Limb (tissue), 2 donors: Measurements from ENCODE around the gene PXDN.
A peak's percentile ranks its signal among the peaks of the same experiment; 100 is the strongest.

Source experiments
- DNase-seq, 2 donors: peaks; one replicate each; pipeline ENCODE4 v3.0.0-alpha.2; 2016; ENCODE audit errors: extremely low spot score in 2 of 2

Gene PXDN

DNA sequence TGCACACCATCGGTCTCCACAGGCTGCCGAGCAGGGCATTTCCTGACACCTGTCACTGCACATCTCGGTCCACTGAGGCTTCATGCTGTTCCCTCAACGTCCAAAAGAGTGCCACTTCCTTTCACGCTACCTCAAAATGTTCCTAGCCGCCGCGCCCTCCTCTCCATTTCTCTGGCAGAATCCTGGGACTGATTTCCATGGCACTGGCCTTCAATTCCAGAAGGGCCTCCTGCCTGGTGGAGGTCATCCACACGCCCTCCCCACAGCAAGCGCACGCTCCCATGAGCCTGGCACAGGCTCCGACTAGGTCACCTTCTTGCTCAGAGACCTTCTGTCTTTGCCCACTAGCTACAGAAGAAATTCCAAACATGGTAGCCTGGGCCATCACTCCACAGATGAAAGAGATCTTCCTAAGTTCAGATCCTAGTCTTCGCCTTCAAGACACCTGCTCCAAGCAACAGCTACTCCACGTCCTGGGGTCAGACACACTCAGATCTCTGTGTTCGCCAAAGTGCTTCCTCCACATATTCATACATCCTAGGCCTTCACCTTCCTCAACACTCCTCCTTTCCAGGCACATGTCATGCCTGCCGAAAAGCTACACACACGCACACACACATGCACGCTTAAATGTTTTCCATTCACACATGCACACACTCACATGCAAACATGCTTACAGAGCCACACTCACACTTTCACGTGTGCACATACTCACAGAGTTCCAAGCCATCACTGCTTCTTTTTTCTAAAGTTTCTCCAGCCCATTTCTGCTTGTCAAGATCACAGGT lies 94.0 kb downstream of the PXDN start:
- no peak for DNase-seq

DNA sequence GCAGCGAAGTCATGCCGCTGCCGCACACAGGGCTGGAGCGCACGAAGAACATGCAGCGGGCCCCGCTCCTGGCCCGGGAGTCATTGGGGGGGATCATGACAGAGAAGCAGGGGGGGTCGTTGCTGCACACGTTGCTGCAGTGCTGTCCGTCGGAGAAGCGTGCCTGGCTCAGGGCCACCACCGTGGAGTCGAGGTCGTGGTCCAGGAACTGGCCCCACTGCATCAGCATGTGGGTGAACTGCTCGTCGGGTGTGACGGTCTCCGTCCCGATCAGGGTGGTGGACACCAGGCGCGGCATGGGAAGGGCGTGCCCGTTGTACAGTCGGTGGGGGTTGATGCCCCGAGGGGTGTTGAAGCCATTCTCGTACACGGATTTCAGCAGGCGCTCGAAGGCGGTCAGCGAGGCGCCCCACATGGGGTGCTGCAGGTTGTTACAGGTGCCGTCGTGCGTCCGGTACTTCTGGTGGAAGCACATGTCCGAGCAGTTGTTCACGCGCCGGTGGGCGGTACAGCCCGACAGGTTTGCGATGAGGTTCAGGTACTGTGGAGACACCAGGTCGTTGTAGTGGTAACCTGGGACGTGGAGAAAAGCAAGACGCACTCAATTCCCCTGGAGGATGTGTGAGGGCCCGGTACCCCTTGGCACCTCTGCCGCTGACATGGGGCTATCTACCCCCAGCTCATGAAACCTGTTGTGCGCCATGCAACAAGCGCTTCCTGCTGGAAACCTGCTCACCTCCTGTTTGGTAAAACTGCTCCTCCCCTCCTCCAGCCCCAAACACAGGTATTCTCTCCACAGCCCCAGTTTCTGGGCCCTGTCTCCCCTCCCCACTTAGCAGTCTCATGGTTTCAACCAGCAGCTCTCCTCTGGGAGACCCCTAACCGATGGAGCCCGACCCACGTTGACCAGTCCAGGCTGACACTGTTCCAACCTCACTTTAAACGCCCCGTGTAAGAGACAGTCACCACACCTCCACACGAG lies 94.9 kb downstream of the PXDN start:
- no peak for DNase-seq

DNA sequence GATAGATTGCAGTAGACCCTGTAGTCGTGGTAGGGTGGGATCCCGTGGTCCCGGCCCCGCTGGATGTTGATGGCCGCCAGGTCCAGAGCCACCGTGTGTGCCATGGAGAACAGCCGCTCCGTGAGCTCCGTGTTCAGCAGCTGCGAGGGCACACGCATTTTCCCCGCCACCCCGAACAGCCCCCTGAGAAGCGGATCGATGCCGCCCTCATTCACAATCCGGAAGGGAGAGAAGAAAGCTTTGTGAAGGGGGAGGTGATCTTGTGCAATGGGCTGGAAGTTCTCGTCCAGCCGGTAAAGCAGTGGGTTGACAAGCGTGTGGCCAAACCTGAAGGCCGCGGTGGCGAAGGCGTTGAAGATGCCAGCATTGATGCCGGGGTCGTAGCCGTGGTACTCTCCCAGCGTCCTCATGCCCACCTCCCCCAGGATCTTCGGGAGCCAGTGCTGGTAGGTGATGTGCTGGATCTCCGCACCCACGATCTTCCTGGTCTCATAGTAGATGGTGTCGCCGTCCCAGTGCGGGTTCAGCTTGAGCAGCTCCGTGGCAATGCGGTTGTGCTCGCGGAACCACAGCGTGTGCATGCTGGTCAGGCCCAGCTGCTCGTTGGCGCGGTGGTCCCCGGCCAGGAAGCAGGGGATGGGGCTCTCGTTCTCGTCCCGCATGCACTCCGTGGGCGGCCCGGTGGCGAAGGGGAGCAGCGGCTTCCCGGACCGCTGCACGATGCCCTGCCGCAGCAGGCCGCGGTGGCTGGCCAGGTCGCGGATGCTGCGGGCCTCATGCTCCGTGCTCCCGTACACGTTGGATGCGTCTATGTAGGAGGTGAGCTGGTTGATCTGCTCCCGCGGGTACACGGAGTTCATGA lies 95.8 kb downstream of the PXDN start:
- DNase-seq, result no peak

DNA sequence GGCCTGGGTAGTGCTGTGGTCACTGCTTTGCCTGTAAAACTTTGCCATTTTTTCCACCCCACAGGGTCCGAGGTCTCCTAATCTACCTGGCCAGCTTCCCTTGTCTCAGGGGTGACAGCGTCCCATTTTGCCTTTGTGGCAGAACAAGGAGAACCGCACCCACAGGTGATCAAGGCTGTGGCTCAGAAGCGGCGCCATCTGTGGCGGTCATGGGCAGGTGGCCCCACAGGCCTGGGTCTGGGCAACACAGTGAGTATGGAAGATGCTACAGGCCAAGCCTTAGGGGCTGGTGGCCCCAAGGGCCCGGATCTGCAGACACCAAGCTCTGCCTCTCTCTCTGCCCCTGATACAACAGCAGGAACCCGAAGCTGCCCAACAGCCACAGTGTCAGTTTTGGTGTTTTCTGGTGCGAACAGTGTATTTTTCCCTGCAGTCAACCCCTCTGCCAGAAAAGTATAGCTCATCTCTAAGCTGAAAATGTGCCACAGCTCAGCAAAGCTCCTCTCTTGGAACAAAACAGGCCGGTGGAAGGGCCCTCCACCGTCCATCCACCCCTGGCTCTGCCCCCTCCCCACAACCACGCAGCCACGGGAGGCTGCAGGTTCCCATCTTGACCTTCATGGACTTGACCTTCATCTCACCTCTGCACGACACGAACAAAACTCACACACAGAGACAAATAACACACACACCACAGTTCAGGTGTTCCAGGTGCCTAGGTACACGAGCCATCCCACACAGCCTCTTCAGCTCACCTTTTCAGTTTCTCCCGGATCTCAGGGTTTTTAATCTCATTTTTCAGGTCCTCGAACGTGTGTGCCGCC lies 96.7 kb downstream of the PXDN start:
- no peak for DNase-seq

DNA sequence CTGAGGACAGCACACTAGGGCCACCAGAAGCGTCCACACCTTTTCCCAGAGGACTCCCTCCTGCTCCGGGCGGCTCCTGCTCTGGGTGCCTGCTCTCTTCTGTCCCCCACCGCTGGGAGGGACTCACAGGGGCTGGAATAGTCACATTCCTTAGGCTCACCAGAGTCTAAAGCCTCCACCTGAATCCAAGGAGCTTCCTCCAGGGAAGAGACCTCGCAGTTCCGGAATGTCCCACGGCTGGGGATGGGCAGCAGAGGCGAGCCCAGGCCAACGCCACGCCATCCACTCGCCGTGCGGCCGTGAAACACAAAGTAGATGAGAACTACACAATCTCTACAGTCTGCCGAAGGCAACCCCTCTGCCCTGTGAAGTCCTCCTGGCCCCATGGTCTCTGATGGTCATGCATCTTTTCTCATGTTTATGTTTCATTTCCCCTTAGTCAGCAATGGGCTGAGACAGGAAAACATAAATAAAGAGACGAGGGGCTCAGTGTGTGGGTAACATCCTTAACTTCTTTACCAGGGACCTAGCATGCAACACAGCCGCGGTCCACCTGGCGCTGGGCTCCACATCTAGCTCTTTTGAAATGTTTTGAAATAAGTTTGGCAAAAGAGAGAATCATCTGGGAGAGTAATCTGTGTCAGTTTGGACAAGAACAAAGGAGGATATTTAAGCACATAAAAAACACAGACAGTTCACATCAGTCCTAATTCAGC lies 98.4 kb downstream of the PXDN start:
- DNase-seq, result peak in 1 of 2 donors; percentile 25

DNA sequence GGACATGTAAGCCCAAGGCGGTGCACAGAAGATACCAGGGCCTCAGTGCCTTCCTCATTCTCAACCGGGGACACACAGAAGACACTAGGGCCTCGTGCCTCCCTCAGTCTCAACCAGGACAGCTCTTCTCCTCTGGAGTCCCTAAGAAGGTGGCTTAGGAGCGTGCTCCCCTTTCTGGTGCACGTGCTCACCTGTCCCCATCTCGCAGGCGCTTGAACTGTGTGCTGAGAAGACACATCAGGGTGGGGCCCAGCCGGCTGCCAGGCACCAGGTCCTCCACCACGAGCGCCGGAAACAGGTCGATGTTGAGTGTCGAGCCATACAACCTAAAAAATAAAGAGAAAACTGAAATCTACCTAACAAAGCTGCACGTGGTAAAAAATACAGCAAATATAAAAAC lies 99.9 kb downstream of the PXDN start:
- peak in 1 of 2 donors; percentile 16 for DNase-seq

DNA sequence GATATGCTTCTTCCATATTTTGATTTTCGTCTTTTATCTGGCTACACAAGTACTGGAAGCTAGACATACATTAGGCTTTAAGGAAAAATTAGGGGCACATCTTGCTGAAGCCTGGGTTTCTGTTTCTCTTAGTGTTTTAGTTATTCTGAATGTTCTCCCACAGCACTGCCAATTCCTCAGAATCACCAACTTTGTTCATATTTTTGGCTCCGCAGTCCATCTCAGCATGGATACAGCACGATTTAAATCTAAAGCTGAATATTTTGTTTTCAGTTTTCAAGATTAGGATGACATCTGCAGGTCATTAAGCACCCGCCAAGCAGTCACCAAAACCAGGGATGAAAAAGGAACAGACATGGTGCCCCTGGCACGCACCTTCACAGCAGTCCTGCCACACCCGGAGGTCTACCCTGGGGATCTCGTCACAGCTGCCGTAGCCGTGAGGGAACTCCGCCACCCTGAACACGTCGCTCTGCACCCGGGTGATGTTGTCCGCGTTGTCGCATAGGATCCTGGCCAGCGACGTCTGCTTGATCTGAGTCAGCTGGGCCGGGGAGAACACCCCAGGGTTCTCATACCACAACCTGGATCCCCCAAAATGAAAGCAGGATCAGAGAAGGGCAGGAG lies 101.2 kb downstream of the PXDN start:
- peak in 1 of 2 donors; percentile 19 for DNase-seq

DNA sequence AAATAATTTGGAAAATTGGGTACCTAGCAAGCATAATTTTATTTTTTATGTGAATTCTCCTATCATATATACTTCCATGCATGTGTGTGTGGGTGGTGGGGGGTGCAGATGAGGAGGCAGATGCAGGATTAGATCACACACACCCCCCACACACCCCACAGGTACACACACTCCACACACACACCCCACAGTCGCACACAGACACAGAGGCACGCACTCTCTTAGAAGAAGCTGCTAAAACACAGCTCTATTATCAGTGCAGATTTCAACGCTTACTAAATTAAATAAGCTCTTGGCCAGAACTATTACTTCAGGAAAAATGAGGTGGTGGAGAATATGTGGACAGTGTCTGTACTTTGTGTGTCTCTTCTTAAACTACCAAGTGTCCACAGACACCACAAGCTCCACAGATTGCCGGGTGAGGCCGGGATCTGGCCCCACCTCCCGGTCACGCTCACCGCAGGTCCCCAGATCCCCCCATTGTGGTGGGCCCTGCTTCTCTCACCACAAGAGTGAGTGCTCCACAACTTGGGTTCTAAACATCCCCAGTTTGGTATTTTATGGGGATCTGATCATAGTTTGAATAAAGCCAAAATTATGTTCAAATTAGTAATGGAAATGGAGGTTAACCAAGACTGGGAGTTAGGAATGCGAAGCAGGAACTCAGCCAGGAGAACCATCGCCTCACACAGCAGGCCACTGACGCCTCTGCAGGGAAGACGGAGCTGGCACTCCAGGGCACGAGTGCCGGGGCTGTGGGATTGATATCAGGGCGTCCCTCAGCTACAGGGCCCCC lies 102.1 kb downstream of the PXDN start:
- DNase-seq, result no peak

DNA sequence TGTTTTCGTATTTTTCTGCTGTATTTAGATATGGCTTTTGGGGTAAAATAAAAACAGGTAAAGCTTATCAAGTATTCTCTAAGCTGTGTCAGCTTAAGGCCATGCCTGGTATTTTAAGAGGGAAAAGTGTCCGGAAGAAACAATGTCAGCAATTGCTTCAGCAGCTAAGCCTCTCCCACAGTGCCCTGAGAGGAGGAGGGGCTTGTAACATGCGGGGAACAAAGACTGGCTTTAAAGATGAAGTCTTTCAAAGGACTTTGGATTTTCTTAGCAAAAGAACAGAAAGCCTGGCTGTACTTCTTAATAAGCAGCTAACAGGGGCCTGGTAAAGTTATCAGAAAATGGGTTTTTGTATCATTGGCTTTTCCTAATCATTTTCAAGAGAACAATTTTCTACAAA lies 102.8 kb downstream of the PXDN start:
- DNase-seq, result no peak

DNA sequence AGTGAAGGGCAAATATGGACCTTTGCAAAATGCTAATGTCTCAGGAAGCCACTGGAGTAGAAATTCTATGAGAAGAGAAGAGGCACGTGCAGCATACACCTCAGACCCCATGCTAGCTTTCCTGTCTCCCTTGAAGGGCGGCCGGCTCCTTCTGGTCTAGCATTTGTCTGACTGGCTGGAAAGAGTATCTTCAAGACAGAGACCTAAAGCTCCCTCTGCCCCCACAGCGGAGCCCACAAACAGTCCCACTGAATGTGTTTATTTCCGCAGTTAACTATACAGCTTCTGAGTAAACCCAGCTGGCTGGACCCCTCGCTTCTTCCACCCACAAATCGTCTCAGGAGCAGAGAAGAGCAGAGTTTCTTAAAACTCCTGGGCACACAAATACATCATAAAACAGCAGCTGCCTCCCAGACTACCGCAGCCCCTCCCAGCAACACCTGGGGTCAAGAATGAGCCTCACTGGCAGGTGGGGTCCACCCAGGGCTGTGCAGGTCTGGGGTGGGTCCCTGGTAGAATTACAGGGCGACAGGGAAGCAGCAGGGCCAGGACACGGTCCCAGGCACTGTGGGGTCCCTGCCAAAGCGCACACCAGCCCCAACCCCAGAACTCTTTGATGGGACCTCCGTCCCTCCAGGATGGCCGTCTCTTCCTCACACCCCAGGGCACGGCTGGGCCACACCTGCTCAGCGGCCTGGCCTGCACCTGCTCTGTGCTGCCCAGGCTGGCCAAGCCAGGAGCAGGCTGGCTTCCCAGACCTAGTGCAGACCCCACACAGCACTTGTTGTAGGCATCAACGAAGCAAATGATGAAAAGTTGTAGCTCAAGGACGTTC lies 103.8 kb downstream of the PXDN start:
- DNase-seq, result no peak

DNA sequence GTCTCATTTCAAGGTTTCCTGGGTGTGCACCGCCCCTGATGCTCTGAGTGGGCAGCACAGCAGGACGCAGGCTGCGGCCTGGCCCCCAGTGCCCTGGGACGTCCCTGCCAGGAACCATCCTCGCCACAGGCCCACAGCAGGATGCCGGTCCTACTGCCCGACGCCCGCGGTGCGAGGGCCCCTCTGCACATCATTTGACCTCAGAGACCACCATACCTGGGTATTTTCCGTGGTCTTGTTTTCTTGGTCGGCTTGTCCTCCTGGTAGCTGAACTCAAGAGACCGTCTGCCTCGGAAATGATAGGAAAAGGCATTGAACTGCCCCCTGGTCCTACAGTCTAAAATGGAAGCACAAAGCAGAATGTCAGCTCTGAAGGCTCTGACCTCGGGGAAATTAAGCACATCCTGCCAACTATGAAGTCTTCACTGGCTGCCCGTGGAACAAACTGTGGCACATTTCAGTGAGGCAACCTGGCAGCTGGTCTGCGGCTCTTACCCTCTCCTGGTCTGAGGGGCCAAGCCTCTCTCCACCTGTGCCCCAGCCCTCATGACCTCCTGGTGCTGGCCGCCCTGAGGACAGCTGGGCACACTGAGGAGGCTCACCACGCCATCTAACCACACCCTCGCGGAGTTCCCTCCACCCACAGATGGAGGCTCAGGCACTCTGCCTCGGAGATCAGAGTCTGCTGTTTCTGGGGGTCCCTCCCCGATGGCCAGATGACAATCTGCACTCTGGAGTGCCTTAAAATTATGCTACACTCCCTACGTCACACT lies 105.0 kb downstream of the PXDN start:
- no peak for DNase-seq

DNA sequence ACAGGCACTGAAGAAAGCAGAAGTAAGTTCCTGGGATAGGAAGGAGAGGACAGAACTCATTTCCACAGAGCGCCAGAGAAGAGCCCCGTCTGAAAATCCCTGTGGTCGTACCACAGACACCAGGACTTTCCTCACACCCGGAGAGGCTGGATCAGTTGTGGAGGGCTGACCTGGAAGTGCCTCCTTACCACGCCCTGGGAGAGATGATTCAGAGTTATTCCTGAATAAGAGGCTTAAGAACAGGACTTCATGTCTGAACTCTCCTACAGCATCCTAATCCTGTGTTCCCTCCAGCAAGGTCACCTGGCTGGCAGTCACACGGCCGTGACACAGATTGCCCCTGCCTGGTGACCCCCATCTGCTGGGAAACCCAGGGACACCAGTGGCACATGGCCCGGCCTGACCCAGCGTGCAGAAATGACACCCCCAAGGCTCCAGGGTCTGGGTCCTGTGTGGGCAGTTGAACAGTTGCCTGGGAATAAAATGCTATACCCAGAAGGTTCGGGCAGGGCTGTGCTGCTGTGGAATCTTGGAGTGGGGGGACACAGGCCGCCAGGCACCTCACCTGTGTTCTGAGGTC lies 105.9 kb downstream of the PXDN start:
- no peak for DNase-seq

DNA sequence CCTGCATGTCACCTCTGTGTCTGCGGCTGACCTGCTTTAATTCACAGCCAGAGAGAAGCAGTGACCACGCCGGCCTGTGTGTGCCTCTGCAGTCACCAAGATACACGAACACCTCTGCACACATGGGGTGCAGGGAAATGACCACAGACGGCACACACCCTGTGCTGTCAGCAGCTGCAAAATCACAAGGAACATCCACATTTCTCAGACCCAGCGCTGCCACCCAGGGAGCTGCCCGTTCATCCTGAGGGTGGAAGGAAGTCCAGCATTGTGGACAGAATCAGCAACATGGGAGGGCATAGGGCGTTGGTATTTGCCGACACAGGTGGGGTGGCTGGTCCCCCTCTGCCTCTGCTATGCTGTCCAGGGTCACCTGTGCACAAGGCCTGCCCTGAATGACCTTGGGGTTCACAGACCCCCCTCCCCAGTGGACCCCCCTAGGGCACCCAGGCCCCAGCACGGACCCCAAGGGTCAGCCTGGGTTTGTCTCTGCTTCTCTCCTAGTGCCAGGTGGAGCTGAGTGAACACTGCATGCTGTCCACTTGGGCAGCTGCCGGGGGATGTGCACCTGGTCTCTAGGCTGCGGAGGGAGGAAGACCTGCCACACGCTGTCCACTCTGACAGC lies 107.4 kb downstream of the PXDN start:
- DNase-seq, result no peak

DNA sequence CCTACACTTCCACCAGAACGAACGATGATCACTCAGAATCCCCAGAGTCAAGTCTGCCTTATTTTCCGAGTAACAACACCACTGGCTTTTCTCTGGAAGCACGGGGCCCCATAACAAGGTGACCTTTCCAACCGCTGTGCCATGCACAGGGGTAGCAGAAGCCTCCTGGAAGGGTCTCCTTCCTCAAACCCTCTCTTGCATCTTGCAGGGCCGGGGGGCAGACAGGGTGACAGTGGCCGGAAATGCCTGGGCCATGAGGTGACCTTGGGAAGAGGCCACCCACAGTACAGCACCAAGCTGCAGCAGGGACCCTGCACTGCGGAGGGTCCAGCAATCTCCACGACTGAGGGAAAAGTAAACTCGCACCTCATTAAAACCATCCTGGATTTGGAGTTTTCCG lies 108.5 kb downstream of the PXDN start:
- DNase-seq, result no peak

DNA sequence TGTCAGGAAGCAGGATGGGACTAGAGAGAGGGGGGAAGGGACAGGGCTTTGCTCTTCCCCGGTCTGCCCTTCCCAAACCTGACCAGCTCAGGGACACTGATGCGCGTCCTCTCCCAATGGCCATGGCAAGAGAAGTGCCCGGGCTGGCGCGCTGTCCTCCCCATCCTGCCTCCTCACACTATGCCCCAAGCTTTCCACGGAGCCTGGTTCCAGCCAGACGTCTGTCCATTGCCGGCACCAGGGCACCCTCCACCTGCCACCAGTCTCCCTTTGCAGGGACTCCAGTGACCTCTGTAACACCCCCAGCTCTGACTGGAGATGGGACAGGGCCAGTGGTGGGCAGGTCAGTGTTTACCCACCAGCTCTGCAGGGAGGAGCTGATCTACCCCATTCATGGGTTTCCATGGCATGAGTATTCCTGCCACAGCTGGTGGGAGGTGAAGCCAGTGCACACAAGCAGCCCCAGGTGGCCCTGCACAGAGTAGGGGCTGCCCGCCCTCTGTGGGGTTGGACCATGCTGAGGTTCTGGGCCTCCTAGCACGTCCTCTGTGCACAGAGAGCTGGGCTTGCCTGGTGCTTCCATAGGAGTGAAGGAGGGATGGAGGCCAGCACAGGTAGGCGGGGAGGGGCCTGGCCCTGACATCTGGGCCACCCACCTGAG lies 109.5 kb downstream of the PXDN start:
- DNase-seq, result no peak
